Endothelial cell of umbilical vein (primary cell): Measurements from ENCODE around the gene FMO2. TPM values are rescaled to one million over a fixed set of nuclear protein-coding genes. Genes with fewer than 3 reads are reported as not detected.

ENCODE experiments used
- BruUV-seq: library from RNA; stranded (reverse); fragments of 400-500 nt; replicated peaks from 2 replicates; lab custom pipeline; 2021; lab: Mats Ljungman, UMichigan
- CTCF ChIA-PET: fragments of 300-600, 350-600 bp; sonication (Branson Sonifier 250); formaldehyde crosslinking; loops from one replicate; lab custom pipeline; 2021; ENCODE audit warnings: antibody characterized with exemption, inconsistent platforms; lab: Charles Lee
- POLR2A ChIA-PET: fragments of 300-600, 350-600 bp; sonication (Branson Sonifier 250); formaldehyde crosslinking; loops from one replicate; lab custom pipeline; 2021; ENCODE audit warnings: antibody characterized with exemption, inconsistent platforms; lab: Charles Lee
- DNase-seq: peaks from one replicate; pipeline ENCODE4 v3.0.0-alpha.2; 2011; ENCODE audit warnings: low read depth, low spot score
- FAIRE-seq: peaks from 2 replicates; lab custom pipeline; 2011; peaks lifted over from hg19 to GRCh38; lab: Jason Lieb, UNC
- H2AFZ ChIP-seq: 2 replicates; pipeline ENCODE4 v1.6.0; 2012; ENCODE audit warnings: low read depth, low read length, control low read depth, inconsistent platforms
- H3K27ac ChIP-seq: 2 replicates; pipeline ENCODE4 v1.5.1; 2011; ENCODE audit warnings: low read depth, mild to moderate bottlenecking, control low read depth, low read length, moderate library complexity; ENCODE audit not compliant: insufficient read depth
- H3K27me3 ChIP-seq, 2 experiments: 2 replicates each; pipeline versions ENCODE4 v1.6.0 to v1.6.1; 2011; ENCODE audit warnings: low read length in 2 of 2, mixed read lengths in 1 of 2; ENCODE audit not compliant: control insufficient read depth in 2 of 2, insufficient read depth in 2 of 2
- H3K36me3 ChIP-seq, 2 experiments: 2 replicates in 1 of 2; 3 replicates in 1 of 2; pipeline ENCODE4 v1.5.1; 2011; ENCODE audit warnings: low read length in 2 of 2, mild to moderate bottlenecking in 1 of 2, moderate library complexity in 1 of 2; ENCODE audit not compliant: control insufficient read depth in 2 of 2, insufficient read depth in 2 of 2; ENCODE audit errors: extremely low read depth in 1 of 2
- H3K4me1 ChIP-seq: 3 replicates; pipeline ENCODE4 v1.5.1; 2011; ENCODE audit warnings: mild to moderate bottlenecking, low read length; ENCODE audit not compliant: control insufficient read depth, insufficient read depth; ENCODE audit errors: extremely low read depth
- H3K4me2 ChIP-seq: 2 replicates; pipeline ENCODE4 v1.6.1; 2011; ENCODE audit warnings: low read length, control low read depth, mixed read lengths; ENCODE audit not compliant: insufficient read depth
- H3K4me3 ChIP-seq, 3 experiments: fragments of 200-600 bp in 1 of 3; sonication (generic), shearing (Covaris generic) in 1 of 3; replicated peaks in 1 of 3; 2 replicates each; pipeline ENCODE4 v1.5.1; 2011 to 2016; ENCODE audit warnings: control low read depth in 3 of 3, low read length in 3 of 3, mild to moderate bottlenecking in 2 of 3, inconsistent platforms in 1 of 3, low read depth in 1 of 3, moderate library complexity in 1 of 3; ENCODE audit not compliant: insufficient read depth in 1 of 3
- H3K79me2 ChIP-seq: 2 replicates; pipeline ENCODE4 v1.6.0; 2012; ENCODE audit warnings: low read length, inconsistent platforms; ENCODE audit not compliant: control insufficient read depth, insufficient read depth
- H3K9ac ChIP-seq: replicated peaks from 2 replicates; pipeline ENCODE3; 2011; ENCODE audit warnings: low read length, control low read depth; ENCODE audit not compliant: insufficient read depth; ENCODE audit errors: extremely low read depth
- H3K9me1 ChIP-seq: replicated peaks from 3 replicates; pipeline ENCODE4 v1.6.0; 2011; ENCODE audit warnings: mild to moderate bottlenecking, low read length; ENCODE audit not compliant: control insufficient read depth, insufficient read depth; ENCODE audit errors: extremely low read depth
- H3K9me3 ChIP-seq: replicated peaks from 2 replicates; pipeline ENCODE4 v1.5.1; 2012; ENCODE audit warnings: low read length, inconsistent platforms; ENCODE audit not compliant: control insufficient read depth, insufficient read depth
- H4K20me1 ChIP-seq: replicated peaks from 2 replicates; pipeline ENCODE3; 2011; ENCODE audit warnings: mild to moderate bottlenecking, low read length; ENCODE audit not compliant: control insufficient read depth, insufficient read depth; ENCODE audit errors: extremely low read depth
- CTCF ChIP-seq, 2 donors: IDR thresholded peaks; 1 replicate in 1 of 2; 2 replicates in 1 of 2; pipeline ENCODE4 v1.5.1; 2011; ENCODE audit warnings: low read length in 2 of 2, mild to moderate bottlenecking in 2 of 2, moderate library complexity in 2 of 2, control low read depth in 1 of 2, inconsistent platforms in 1 of 2, low read depth in 1 of 2; ENCODE audit not compliant: insufficient read depth in 1 of 2; ENCODE audit errors: extremely low read depth in 1 of 2
- EZH2 ChIP-seq: IDR thresholded peaks from 2 replicates; pipeline ENCODE4 v1.6.1; 2012; ENCODE audit warnings: borderline replicate concordance, low read depth, mild to moderate bottlenecking, moderate library complexity, low read length, inconsistent platforms; ENCODE audit not compliant: severe bottlenecking
- FOS ChIP-seq: IDR thresholded peaks from 2 replicates; pipeline ENCODE4 v1.6.1; 2011; ENCODE audit warnings: mild to moderate bottlenecking, low read length, moderate library complexity, borderline replicate concordance; ENCODE audit not compliant: insufficient read depth
- GATA2 ChIP-seq: IDR thresholded peaks from 2 replicates; pipeline ENCODE4 v1.7.0; 2011; ENCODE audit warnings: low read depth, mild to moderate bottlenecking, moderate library complexity, mixed read lengths, low read length; ENCODE audit not compliant: insufficient read length, insufficient read depth
- JUN ChIP-seq: IDR thresholded peaks from 2 replicates; pipeline ENCODE4 v1.6.1; 2011; ENCODE audit warnings: borderline replicate concordance, low read depth; ENCODE audit not compliant: insufficient read length, insufficient read depth
- MYC ChIP-seq: IDR thresholded peaks from one replicate; pipeline ENCODE4 v1.6.1; 2011; ENCODE audit warnings: mild to moderate bottlenecking, low read depth, low read length
- POLR2A ChIP-seq: IDR thresholded peaks from 2 replicates; pipeline ENCODE4 v1.6.1; 2012; ENCODE audit warnings: low read depth, mild to moderate bottlenecking, control low read depth, low read length
- POLR2AphosphoS5 ChIP-seq: IDR thresholded peaks from 2 replicates; pipeline ENCODE4 v1.6.1; 2012; ENCODE audit warnings: low read depth, mild to moderate bottlenecking, control low read depth, low read length, moderate library complexity; ENCODE audit not compliant: insufficient read depth
- dilution Hi-C: fragments of 300-500 bp; cut with MboI; formaldehyde crosslinking; loops from one replicate; pipeline ENCODE4 v1.15.0; 2019; ENCODE audit warnings: low sequenced_read_pairs; ENCODE audit not compliant: extremely low pct_ligation_motif_present
- intact Hi-C: fragments of 100-400 bp; cut with micrococcal nuclease; formaldehyde crosslinking; loops from one replicate; pipeline ENCODE4 v1.10.0; 2022
- polyA plus RNA-seq, 4 experiments: library from polyadenylated mRNA; depleted of rRNA in 3 of 4; stranded (reverse) in 3 of 4; unstranded in 1 of 4; fragments of >200 nt; gene quantifications; 2 replicates each; pipeline versions ENCODE4 v1.2.1 to v1.2.3, GENCODE V29; 2011 to 2012; ENCODE audit warnings: missing spikeins in 1 of 4
- total RNA-seq: library from RNA; stranded (reverse); gene quantifications from 2 replicates; pipeline ENCODE4 v1.2.3, GENCODE V29; 2021
- TF ChIP-seq, protein P1 (sequence below): IDR thresholded peaks from 2 replicates; pipeline ENCODE4 v1.6.1; 2011; ENCODE audit not compliant: insufficient read depth, insufficient read length

FMO2 gene
- total and polyA plus RNA-seq, 2 donors (not counting 3 experiments of a cell fraction or from before 2014, with no cell fraction given) = not detected

GRCh38 chr1:171155484-171155883 lies 29.6 kb upstream of the FMO2 start:
- no peak overlapping the region for H3K9ac ChIP-seq
- H3K4me1 ChIP-seq = no peaks in the 10 kb centered on the region
- H3K79me2 ChIP-seq = no peaks in the 10 kb centered on the region
- dilution Hi-C loops (no loop called here), intact Hi-C loops (no loop called here)
- no TSS peak for BruUV-seq
- H3K27me3 ChIP-seq = no peaks in the 10 kb centered on the region
- no peaks in the 10 kb centered on the region for H3K9me3 ChIP-seq
- CTCF ChIA-PET = no interaction called here
- no peak overlapping the region for H2AFZ ChIP-seq
- TF ChIP-seq FOS (no peak), POLR2AphosphoS5 (no peak), CTCF (IDR thresholded peaks at IDR 0.05; ENCODE audit: extremely low read depth in 1 of 2, insufficient read depth in 1 of 2, low read depth in 1 of 2, low read length in 2 of 2) (no peak), GATA2 (no peak), EZH2 (no peak), JUN (no peak), MYC (no peak), POLR2A (no peak)
- TF ChIP-seq, protein P1, sequence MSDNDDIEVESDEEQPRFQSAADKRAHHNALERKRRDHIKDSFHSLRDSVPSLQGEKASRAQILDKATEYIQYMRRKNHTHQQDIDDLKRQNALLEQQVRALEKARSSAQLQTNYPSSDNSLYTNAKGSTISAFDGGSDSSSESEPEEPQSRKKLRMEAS = no peak
- H3K9me1 ChIP-seq = no peaks in the 10 kb centered on the region
- DNase-seq (no peak), FAIRE-seq (no peak)
- H3K4me3 ChIP-seq = no peak overlapping the region
- no peak overlapping the region for H3K27ac ChIP-seq
- no peaks in the 10 kb centered on the region for H3K36me3 ChIP-seq
- no peak overlapping the region for H3K4me2 ChIP-seq
- POLR2A ChIA-PET = no interaction called here
- H4K20me1 ChIP-seq = no peaks in the 10 kb centered on the region
